H1 (cell line): ENCODE data around the gene OPN3.

Source experiments
- EZH2 ChIP-seq: fragments of 200-600 bp; sonication (generic); IDR thresholded peaks from 2 replicates; pipeline ENCODE4 v1.7.1; 2012; ENCODE audit warnings: low read depth, mild to moderate bottlenecking, moderate library complexity, low read length, inconsistent platforms; ENCODE audit not compliant: severe bottlenecking
- JUND ChIP-seq: IDR thresholded peaks from 2 replicates; pipeline ENCODE4 v1.6.1; 2011; ENCODE audit warnings: mild to moderate bottlenecking, improper control_type of control experiment, low read length
- POLR2A ChIP-seq, 2 experiments: IDR thresholded peaks; 1 replicate in 1 of 2; 2 replicates in 1 of 2; pipeline ENCODE4 v1.6.1; 2011; ENCODE audit warnings: low read depth in 2 of 2, low read length in 2 of 2, mild to moderate bottlenecking in 2 of 2; ENCODE audit errors: control extremely low read depth in 1 of 2
- SAP30 ChIP-seq: fragments of 300-600 bp; sonication (generic); IDR thresholded peaks from 2 replicates; pipeline ENCODE4 v1.7.1; 2012; ENCODE audit warnings: low read length, moderate library complexity, mild to moderate bottlenecking, inconsistent platforms; ENCODE audit not compliant: insufficient read depth, insufficient replicate concordance
- TCF12 ChIP-seq: IDR thresholded peaks from 2 replicates; pipeline ENCODE4 v1.6.1; 2011; ENCODE audit warnings: low read depth, mild to moderate bottlenecking, low read length

DNA sequence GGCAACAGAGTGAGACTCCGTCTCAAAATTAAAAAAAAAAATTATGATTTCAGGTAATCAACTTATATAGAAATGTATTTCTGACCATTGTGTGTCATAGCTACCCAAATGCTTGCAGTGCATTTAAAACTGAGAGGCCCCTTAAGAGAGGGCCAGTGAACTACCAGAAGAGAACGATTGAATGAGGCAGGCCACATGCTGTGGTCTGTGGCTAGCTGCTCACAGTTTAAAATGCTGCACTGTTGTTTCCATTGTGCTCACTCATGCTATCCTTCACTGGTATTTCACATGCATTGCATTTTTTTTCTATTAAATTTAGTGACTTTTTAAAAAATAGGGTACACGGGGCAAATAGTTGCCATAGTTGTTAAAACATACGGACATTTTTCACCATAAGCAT, 26.0 kb downstream of the OPN3 start:
- TF ChIP-seq JUND (no peak), POLR2A (IDR thresholded peaks at IDR 0.05; ENCODE audit: control extremely low read depth in 1 of 2, low read depth in 2 of 2, low read length in 2 of 2) (no peak), SAP30 (no peak), TCF12 (no peak), EZH2 (no peak)
